Astrocyte of the spinal cord (primary cell): ENCODE data around the gene PRPF4.
"Not testable (repeated sequence)": the region's sequence is repeated elsewhere in the genome, so short reads cannot be mapped to it uniquely, and the experiment has no call there.

Experiments
- DNase-seq: peaks from one replicate; pipeline ENCODE4 v3.0.0; 2011; ENCODE audit warnings: low read depth, low spot score
- H3K4me3 ChIP-seq: 2 replicates; pipeline ENCODE4 v1.5.1; 2011; ENCODE audit warnings: low read depth, mild to moderate bottlenecking, low read length, moderate library complexity
- in situ Hi-C: cut with HindIII; loops from 2 replicates; pipeline ENCODE4 v1.10.0; 2017; ENCODE audit warnings: low sequenced_read_pairs
- TF ChIP-seq, protein P1 (sequence below): IDR thresholded peaks from 2 replicates; pipeline ENCODE4 v1.5.1; 2012; ENCODE audit warnings: low read depth, mild to moderate bottlenecking, low read length, inconsistent platforms

Gene PRPF4

GRCh38 chr9:113281356-113281755 lies 5.9 kb downstream of the PRPF4 start:
- DNase-seq = no peak
- H3K4me3 ChIP-seq = no peak overlapping the region
- in situ Hi-C loops = no loop called here
- TF ChIP-seq, protein P1, sequence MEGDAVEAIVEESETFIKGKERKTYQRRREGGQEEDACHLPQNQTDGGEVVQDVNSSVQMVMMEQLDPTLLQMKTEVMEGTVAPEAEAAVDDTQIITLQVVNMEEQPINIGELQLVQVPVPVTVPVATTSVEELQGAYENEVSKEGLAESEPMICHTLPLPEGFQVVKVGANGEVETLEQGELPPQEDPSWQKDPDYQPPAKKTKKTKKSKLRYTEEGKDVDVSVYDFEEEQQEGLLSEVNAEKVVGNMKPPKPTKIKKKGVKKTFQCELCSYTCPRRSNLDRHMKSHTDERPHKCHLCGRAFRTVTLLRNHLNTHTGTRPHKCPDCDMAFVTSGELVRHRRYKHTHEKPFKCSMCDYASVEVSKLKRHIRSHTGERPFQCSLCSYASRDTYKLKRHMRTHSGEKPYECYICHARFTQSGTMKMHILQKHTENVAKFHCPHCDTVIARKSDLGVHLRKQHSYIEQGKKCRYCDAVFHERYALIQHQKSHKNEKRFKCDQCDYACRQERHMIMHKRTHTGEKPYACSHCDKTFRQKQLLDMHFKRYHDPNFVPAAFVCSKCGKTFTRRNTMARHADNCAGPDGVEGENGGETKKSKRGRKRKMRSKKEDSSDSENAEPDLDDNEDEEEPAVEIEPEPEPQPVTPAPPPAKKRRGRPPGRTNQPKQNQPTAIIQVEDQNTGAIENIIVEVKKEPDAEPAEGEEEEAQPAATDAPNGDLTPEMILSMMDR = no peak

- no peak overlapping the region for H3K4me3 ChIP-seq
- DNase-seq = no peak
- TF ChIP-seq, protein P1 = no peak
- in situ Hi-C loops = no loop called here
These were observed 13.6 kb downstream of the PRPF4 start for GRCh38 chr9:113289091-113289490.

DNA sequence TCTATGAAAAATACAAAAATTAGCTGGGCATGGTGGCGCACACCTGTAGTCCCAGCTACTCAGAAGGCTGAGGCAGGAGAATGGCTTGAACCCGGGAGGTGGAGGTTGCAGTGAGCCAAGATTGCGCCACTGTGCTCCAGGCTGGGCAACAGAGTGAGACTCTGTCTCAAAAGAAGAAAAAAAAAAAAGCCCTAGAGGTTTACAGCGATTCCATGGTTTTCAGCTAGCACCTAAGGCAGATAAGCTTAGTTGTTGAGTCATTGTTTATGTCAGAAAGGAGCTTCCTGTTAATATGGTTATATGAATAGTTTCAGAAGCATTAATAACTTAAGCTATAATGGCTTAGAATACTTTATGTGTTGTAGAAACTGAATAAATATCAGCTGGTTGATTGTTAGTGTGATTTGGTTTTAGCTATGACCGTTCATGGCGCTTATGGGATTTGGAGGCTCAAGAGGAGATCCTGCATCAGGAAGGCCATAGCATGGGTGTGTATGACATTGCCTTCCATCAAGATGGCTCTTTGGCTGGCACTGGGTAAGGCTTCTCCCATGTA lies 14.7 kb downstream of the PRPF4 start:
- no peak overlapping the region for H3K4me3 ChIP-seq
- DNase-seq = no peak
- in situ Hi-C loops = no loop called here
- TF ChIP-seq, protein P1 = no peak

DNA sequence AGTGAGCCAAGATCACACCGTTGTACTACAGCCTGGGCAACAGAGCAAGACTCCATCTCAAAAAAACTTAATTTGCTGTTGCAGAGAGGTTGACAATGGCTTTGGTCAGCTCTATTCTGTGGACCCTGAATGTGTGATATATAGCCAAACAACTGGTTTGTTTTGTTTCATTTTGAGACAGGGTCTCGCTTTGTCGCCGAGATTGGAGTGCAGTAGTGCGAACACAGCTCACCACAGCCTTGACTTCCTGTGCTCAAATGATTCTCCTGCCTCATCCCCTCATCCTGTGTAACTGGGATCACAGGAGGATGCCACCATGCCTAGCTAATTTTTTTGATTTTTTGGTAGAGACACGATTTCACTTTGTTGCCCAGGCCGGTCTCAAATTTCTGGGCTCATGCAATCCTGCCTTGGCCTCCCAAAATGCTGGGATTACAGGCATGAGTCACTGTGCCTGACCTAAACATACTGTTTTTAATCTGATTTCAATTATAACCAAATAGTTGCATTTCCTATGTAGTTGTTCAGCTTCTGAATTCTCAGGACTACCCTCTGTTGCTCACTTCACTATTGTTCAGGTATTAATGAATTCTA lies 17.9 kb downstream of the PRPF4 start:
- TF ChIP-seq, protein P1 = no peak
- no peak overlapping the region for H3K4me3 ChIP-seq
- no peak for DNase-seq
- in situ Hi-C loops = no loop called here

GRCh38 chr9:113296247-113296646 lies 20.8 kb downstream of the PRPF4 start:
- DNase-seq, in situ Hi-C loops, H3K4me3 ChIP-seq: not testable (repeated sequence)

- in situ Hi-C loops = no loop called here
- H3K4me3 ChIP-seq = no peak overlapping the region
- no peak for DNase-seq
- TF ChIP-seq, protein P1 = no peak
These were observed 21.5 kb downstream of the PRPF4 start for GRCh38 chr9:113296796-113297558.

- no peak for DNase-seq
- in situ Hi-C loops = no loop called here
- H3K4me3 ChIP-seq = no peak overlapping the region
- TF ChIP-seq, protein P1 = no peak
These were observed 22.9 kb downstream of the PRPF4 start for GRCh38 chr9:113298311-113298710.
